GM23338 (cell line): ENCODE results near the gene TNS1. TPM values are rescaled to one million over a fixed set of nuclear protein-coding genes. Genes with fewer than 3 reads are reported as not detected.

Experiments used
- ATAC-seq: fragments of 200-7000 bp; cut with Tn5 transposase; 3 replicates; pipeline ENCODE4 v1.9.1; 2020
- DNase-seq: peaks from one replicate; pipeline ENCODE4 v3.0.0-alpha.2; 2015; ENCODE audit warnings: low spot score
- H2AFZ ChIP-seq: fragments of 200-600 bp; sonication (generic); 2 replicates; pipeline ENCODE4 v1.8.0; 2016; ENCODE audit warnings: antibody characterized with exemption, mild to moderate bottlenecking, moderate library complexity
- H3F3A ChIP-seq: fragments of 200-600 bp; sonication (generic); replicated peaks from 2 replicates; pipeline ENCODE4 v1.8.0; 2017; ENCODE audit warnings: antibody characterized with exemption, mixed run types, low read depth
- H3K27ac ChIP-seq: fragments of 200-600 bp; sonication (generic); 2 replicates; pipeline ENCODE4 v1.6.1; 2016; ENCODE audit warnings: low read depth
- H3K27me3 ChIP-seq: fragments of 200-600 bp; sonication (generic); 2 replicates; pipeline ENCODE4 v1.8.0; 2016; ENCODE audit warnings: mild to moderate bottlenecking, mixed run types, moderate library complexity; ENCODE audit not compliant: insufficient read depth
- H3K36me3 ChIP-seq: fragments of 200-600 bp; sonication (generic); 2 replicates; pipeline ENCODE4 v1.8.0; 2016; ENCODE audit warnings: mild to moderate bottlenecking; ENCODE audit not compliant: insufficient read depth
- H3K4me1 ChIP-seq: fragments of 200-600 bp; sonication (generic); 2 replicates; pipeline ENCODE4 v1.8.0; 2016; ENCODE audit warnings: mild to moderate bottlenecking, moderate library complexity; ENCODE audit not compliant: insufficient read depth
- H3K4me2 ChIP-seq: fragments of 200-600 bp; sonication (generic); 2 replicates; pipeline ENCODE4 v1.7.1; 2017; ENCODE audit warnings: mixed run types
- H3K4me3 ChIP-seq: fragments of 200-600 bp; sonication (generic); 2 replicates; pipeline ENCODE4 v1.6.1; 2016; ENCODE audit warnings: mixed run types
- H3K79me2 ChIP-seq: fragments of 200-600 bp; sonication (generic); replicated peaks from 2 replicates; pipeline ENCODE4 v1.8.0; 2017; ENCODE audit warnings: mild to moderate bottlenecking; ENCODE audit not compliant: insufficient read depth
- H3K9me2 ChIP-seq: fragments of 200-600 bp; sonication (generic); 2 replicates; pipeline ENCODE4 v1.8.0; 2017; ENCODE audit not compliant: insufficient read depth
- H4K20me1 ChIP-seq: fragments of 200-600 bp; sonication (generic); replicated peaks from 2 replicates; pipeline ENCODE4 v1.8.0; 2017; ENCODE audit warnings: mild to moderate bottlenecking; ENCODE audit not compliant: insufficient read depth
- H3K27ac Mint-ChIP-seq: 2 replicates; pipeline ENCODE4 v1.8.0; 2020; ENCODE audit warnings: inconsistent platforms, mild to moderate bottlenecking, moderate library complexity, mixed read lengths
- H3K27me3 Mint-ChIP-seq: 3 replicates; pipeline ENCODE4 v1.8.0; 2022; ENCODE audit warnings: low read depth, mild to moderate bottlenecking, moderate library complexity, mixed read lengths, inconsistent platforms; ENCODE audit not compliant: insufficient read depth, poor library complexity
- H3K36me3 Mint-ChIP-seq: 3 replicates; pipeline ENCODE4 v1.8.0; 2021; ENCODE audit warnings: low read depth, mild to moderate bottlenecking, inconsistent platforms, moderate library complexity, mixed read lengths
- H3K4me1 Mint-ChIP-seq: 3 replicates; pipeline ENCODE4 v1.8.0; 2020; ENCODE audit warnings: mild to moderate bottlenecking, inconsistent platforms, mixed read lengths
- H3K4me3 Mint-ChIP-seq: 3 replicates; pipeline ENCODE4 v1.8.0; 2021; ENCODE audit warnings: moderate library complexity, mild to moderate bottlenecking, inconsistent platforms, mixed read lengths
- H3K9me3 Mint-ChIP-seq: 3 replicates; pipeline ENCODE4 v1.8.0; 2020; ENCODE audit warnings: moderate library complexity, mild to moderate bottlenecking, inconsistent platforms, mixed read lengths
- CREB1 ChIP-seq: fragments of 250-450 bp; sonication (Bioruptor Pico); IDR thresholded peaks from 2 replicates; pipeline ENCODE4 v1.5.0; 2020; ENCODE audit warnings: low read depth, mild to moderate bottlenecking, moderate library complexity
- CTCF ChIP-seq, 2 experiments: fragments of 200-600 bp in 1 of 2; sonication (generic) in 1 of 2; conservative IDR thresholded peaks; 2 replicates each; pipeline versions ENCODE4 v1.5.1 to v1.6.1; 2016 to 2017; ENCODE audit warnings: antibody characterized with exemption in 2 of 2, low read depth in 2 of 2, mild to moderate bottlenecking in 2 of 2, moderate library complexity in 1 of 2
- EZH2 ChIP-seq: fragments of 200-600 bp; sonication (generic); IDR thresholded peaks from one replicate; pipeline ENCODE4 v1.8.0; 2017; ENCODE audit warnings: antibody characterized with exemption, mild to moderate bottlenecking, low read depth; ENCODE audit not compliant: unreplicated experiment
- EZH2phosphoT487 ChIP-seq: fragments of 200-600 bp; sonication (generic); IDR thresholded peaks from one replicate; pipeline ENCODE4 v1.8.1; 2018; ENCODE audit warnings: antibody characterized with exemption; ENCODE audit not compliant: unreplicated experiment
- JUNB ChIP-seq: IDR thresholded peaks from one replicate; pipeline ENCODE4 v1.6.1; 2016; ENCODE audit warnings: antibody characterized with exemption; ENCODE audit not compliant: unreplicated experiment
- NANOG ChIP-seq: IDR thresholded peaks from 2 replicates; pipeline ENCODE4 v1.6.1; 2016; ENCODE audit warnings: antibody characterized with exemption, borderline replicate concordance
- POLR2AphosphoS5 ChIP-seq: IDR thresholded peaks from 2 replicates; pipeline ENCODE4 v1.6.1; 2016; ENCODE audit warnings: antibody characterized with exemption, low read depth
- REST ChIP-seq: IDR thresholded peaks from one replicate; pipeline ENCODE4 v1.6.1; 2018; ENCODE audit warnings: antibody characterized with exemption; ENCODE audit not compliant: unreplicated experiment
- STAT1 ChIP-seq: IDR thresholded peaks from one replicate; pipeline ENCODE4 v1.6.1; 2016; ENCODE audit warnings: antibody characterized with exemption; ENCODE audit not compliant: unreplicated experiment
- ZNF114 ChIP-seq: fragments of 250-450 bp; sonication (Bioruptor Pico); IDR thresholded peaks from 2 replicates; pipeline ENCODE4 v1.5.0; 2020; ENCODE audit warnings: mild to moderate bottlenecking, moderate library complexity
- ZNF331 ChIP-seq: fragments of 250-450 bp; sonication (Bioruptor Pico); IDR thresholded peaks from 2 replicates; pipeline ENCODE4 v1.5.0; 2020; ENCODE audit warnings: low read depth, mild to moderate bottlenecking, moderate library complexity
- ZNF462 ChIP-seq: fragments of 250-450 bp; sonication (Bioruptor Pico); IDR thresholded peaks from 2 replicates; pipeline ENCODE4 v1.5.0; 2020; ENCODE audit warnings: mild to moderate bottlenecking, moderate library complexity
- polyA plus RNA-seq: library from polyadenylated mRNA; unstranded; fragments of >200 nt; fragmentation: Nextera tagmentation; extraction: Ambion mirVana; gene quantifications from 2 replicates; pipeline ENCODE4 v1.2.1, GENCODE V29; 2016
- total RNA-seq: library from RNA; depleted of rRNA; stranded (reverse); fragments of >200 nt; shearing (Covaris generic); gene quantifications from 2 replicates; pipeline ENCODE4 v1.2.3, GENCODE V29; 2014
- TF ChIP-seq, protein P1 (sequence below): IDR thresholded peaks from 2 replicates; pipeline ENCODE4 v1.6.1; 2016; ENCODE audit warnings: antibody characterized with exemption

Gene TNS1
- total and polyA plus RNA-seq, 2 experiments from 2014 or later = 2.0 to 7.4 TPM

- no peaks in the 10 kb centered on the region for H4K20me1 ChIP-seq
- no peaks in the 10 kb centered on the region for H3K9me2 ChIP-seq
- no peak overlapping the region for H3K4me2 ChIP-seq
- Mint-ChIP-seq H3K9me3 (no peaks in the 10 kb centered on the region), H3K27ac (no peak overlapping the region), H3K4me1 (peaks cover 50% of the 10 kb centered on the region), H3K36me3 (no peaks in the 10 kb centered on the region; the same call in 2 of the 3 replicates), H3K4me3 (no peak overlapping the region), H3K27me3 (peaks cover 19% of the 10 kb centered on the region)
- H3F3A ChIP-seq = no peaks in the 10 kb centered on the region; the same call in 1 of the 2 replicates
- no peaks in the 10 kb centered on the region for H3K27me3 ChIP-seq
- H2AFZ ChIP-seq = no peak overlapping the region
- H3K79me2 ChIP-seq = no peaks in the 10 kb centered on the region
- no peaks in the 10 kb centered on the region for H3K36me3 ChIP-seq
- peaks cover 40% of the 10 kb centered on the region for H3K4me1 ChIP-seq
- no peak overlapping the region for H3K4me3 ChIP-seq
- ATAC-seq (no peak), DNase-seq (no peak)
- H3K27ac ChIP-seq = no peak overlapping the region
- no peak for TF ChIP-seq EZH2
- no peak for TF ChIP-seq STAT1
- no peak for TF ChIP-seq POLR2AphosphoS5
- no peak for TF ChIP-seq ZNF462 (CRISPR knock-in tag)
- no peak for TF ChIP-seq ZNF114
- no peak for TF ChIP-seq CREB1
- TF ChIP-seq REST = no peak
- TF ChIP-seq CTCF (conservative IDR thresholded peaks at IDR 0.05; ENCODE audit: low read depth in 2 of 2) = no peak
- no peak for TF ChIP-seq JUNB
- TF ChIP-seq, protein P1, sequence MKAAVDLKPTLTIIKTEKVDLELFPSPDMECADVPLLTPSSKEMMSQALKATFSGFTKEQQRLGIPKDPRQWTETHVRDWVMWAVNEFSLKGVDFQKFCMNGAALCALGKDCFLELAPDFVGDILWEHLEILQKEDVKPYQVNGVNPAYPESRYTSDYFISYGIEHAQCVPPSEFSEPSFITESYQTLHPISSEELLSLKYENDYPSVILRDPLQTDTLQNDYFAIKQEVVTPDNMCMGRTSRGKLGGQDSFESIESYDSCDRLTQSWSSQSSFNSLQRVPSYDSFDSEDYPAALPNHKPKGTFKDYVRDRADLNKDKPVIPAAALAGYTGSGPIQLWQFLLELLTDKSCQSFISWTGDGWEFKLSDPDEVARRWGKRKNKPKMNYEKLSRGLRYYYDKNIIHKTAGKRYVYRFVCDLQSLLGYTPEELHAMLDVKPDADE = no peak
- TF ChIP-seq EZH2phosphoT487 = no peak
- TF ChIP-seq NANOG = no peak
- no peak for TF ChIP-seq ZNF331 (CRISPR knock-in tag)
Measured at GRCh38 chr2:217939220-217939619, 63.6 kb downstream of the TNS1 start.
